ENCODE measurements around the gene SPTLC3.

DNA sequence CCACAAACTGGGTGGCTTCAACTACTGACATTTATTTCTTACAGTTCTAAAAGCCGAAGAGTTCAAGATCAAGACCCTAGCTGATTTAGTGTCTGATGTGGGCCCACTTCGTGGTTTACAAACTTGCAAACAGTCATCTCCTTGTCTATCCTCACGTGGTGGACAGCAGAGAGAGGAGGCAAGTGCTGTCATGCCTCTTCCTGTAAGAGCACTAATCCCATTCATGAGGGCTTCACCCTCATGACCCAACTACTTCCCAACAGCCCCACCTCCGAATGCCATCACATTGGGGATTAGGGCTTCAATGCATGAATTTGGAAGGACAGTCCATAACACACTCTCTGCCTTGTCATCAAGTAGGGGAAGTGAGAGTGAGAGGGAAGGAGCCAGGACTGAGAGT is 196.7 kb downstream of the SPTLC3 start:
- no peak for TF ChIP-seq CTCF (IDR thresholded peaks at IDR 0.05; ENCODE audit: low read depth, low read length)
- TF ChIP-seq EZH2phosphoT487 (IDR thresholded peaks at IDR 0.05; ENCODE audit: low read depth) = no peak

Data from OCI-LY3 (cell line).